HCT116 (cell line): ENCODE measurements around the gene ASPHD1. TPM values are rescaled to one million over a fixed set of nuclear protein-coding genes. Genes with fewer than 3 reads are reported as not detected.
"Not testable (repeated sequence)": the region's sequence is repeated elsewhere in the genome, so short reads cannot be mapped to it uniquely, and the experiment has no call there.

Experiments used
- ATAC-seq: fragments of 200-7000 bp; cut with Tn5 transposase; 2 replicates; pipeline ENCODE4 v1.9.1; 2020; ENCODE audit warnings: mild to moderate bottlenecking, moderate library complexity
- BruUV-seq: library from RNA; stranded (reverse); fragments of 400-500 nt; replicated peaks from 2 replicates; lab custom pipeline; 2021; lab: Mats Ljungman, UMichigan
- CTCF ChIA-PET: fragments of 300-600 bp; sonication (Branson Sonifier 250); formaldehyde crosslinking; loops from one replicate; lab custom pipeline; 2021; ENCODE audit warnings: antibody characterized with exemption; lab: Charles Lee
- POLR2A ChIA-PET: fragments of 300-600, 350-600 bp; sonication (Branson Sonifier 250); formaldehyde crosslinking; loops from one replicate; lab custom pipeline; 2021; ENCODE audit warnings: antibody characterized with exemption; lab: Charles Lee
- RAD21 ChIA-PET, 2 experiments: fragments of 300-600 bp; sonication (Branson Sonifier 250); formaldehyde crosslinking; loops; one replicate each; lab custom pipeline; 2023; ENCODE audit warnings: low total read pairs in 2 of 2; ENCODE audit not compliant: uncharacterized antibody in 2 of 2, unreplicated experiment in 2 of 2, low non-redundant PET in 1 of 2; lab: Charles Lee
- DNase-seq: peaks from one replicate; pipeline ENCODE4 v3.0.0-alpha.2; 2010; ENCODE audit warnings: low read depth, low spot score
- H2AFZ ChIP-seq: fragments of 200-600 bp; shearing (Covaris generic), sonication (generic); 2 replicates; pipeline ENCODE4 v1.6.1; 2017; ENCODE audit warnings: low read depth, mixed run types, mixed read lengths, antibody characterized with exemption, low read length; ENCODE audit not compliant: poor library complexity, severe bottlenecking
- H3K27ac ChIP-seq: 2 replicates; pipeline ENCODE4 v1.5.1; 2012; ENCODE audit warnings: low read depth, low read length
- H3K27me3 ChIP-seq: fragments of 200-600 bp; sonication (generic); 2 replicates; pipeline ENCODE4 v1.6.1; 2016; ENCODE audit warnings: mixed run types, low read length, mixed read lengths; ENCODE audit not compliant: insufficient read depth
- H3K36me3 ChIP-seq, 2 experiments: fragments of 200-500 bp in 1 of 2; fragments of 200-600 bp in 1 of 2; sonication (Bioruptor generic) in 1 of 2; sonication (generic) in 1 of 2; 2 replicates each; pipeline versions ENCODE4 v1.5.1 to v1.6.1; 2014 to 2016; ENCODE audit warnings: low read length in 2 of 2, inconsistent platforms in 1 of 2, mixed read lengths in 1 of 2, mixed run types in 1 of 2; ENCODE audit not compliant: insufficient read depth in 2 of 2, control insufficient read depth in 1 of 2
- H3K4me1 ChIP-seq, 2 experiments: fragments of 200-600 bp in 1 of 2; sonication (generic) in 1 of 2; 2 replicates each; pipeline versions ENCODE4 v1.5.1 to v1.6.1; 2012 to 2017; ENCODE audit warnings: low read length in 2 of 2, inconsistent platforms in 1 of 2, mild to moderate bottlenecking in 1 of 2, mixed read lengths in 1 of 2, mixed run types in 1 of 2, moderate library complexity in 1 of 2; ENCODE audit not compliant: insufficient read depth in 2 of 2, control insufficient read depth in 1 of 2
- H3K4me2 ChIP-seq: fragments of 200-600 bp; sonication (generic); 2 replicates; pipeline ENCODE4 v1.6.1; 2017; ENCODE audit warnings: mixed run types, low read length, mixed read lengths
- H3K4me3 ChIP-seq, 2 experiments: fragments of 200-600 bp in 1 of 2; sonication (generic) in 1 of 2; replicated peaks in 1 of 2; 2 replicates each; pipeline ENCODE4 v1.5.1; 2011 to 2016; ENCODE audit warnings: low read length in 2 of 2, control low read depth in 1 of 2, low read depth in 1 of 2, mild to moderate bottlenecking in 1 of 2, mixed read lengths in 1 of 2, mixed run types in 1 of 2
- H3K79me2 ChIP-seq: fragments of 200-600 bp; sonication (generic); 2 replicates; pipeline ENCODE4 v1.6.1; 2017; ENCODE audit warnings: mild to moderate bottlenecking, mixed run types, low read length, moderate library complexity, mixed read lengths; ENCODE audit not compliant: insufficient read depth
- H3K9ac ChIP-seq: fragments of 200-600 bp; sonication (generic); 2 replicates; pipeline ENCODE4 v1.6.1; 2016; ENCODE audit warnings: low read length, mixed read lengths
- H3K9me2 ChIP-seq: fragments of 200-600 bp; sonication (generic), shearing (Covaris generic); 2 replicates; pipeline ENCODE4 v1.6.1; 2017; ENCODE audit warnings: mixed run types, mild to moderate bottlenecking, moderate library complexity; ENCODE audit not compliant: insufficient read depth
- H3K9me3 ChIP-seq, 2 experiments: fragments of 200-500 bp in 1 of 2; fragments of 200-600 bp in 1 of 2; sonication (Bioruptor generic) in 1 of 2; sonication (generic) in 1 of 2; 2 replicates each; pipeline ENCODE4 v1.6.1; 2014 to 2017; ENCODE audit warnings: low read length in 2 of 2, mixed read lengths in 2 of 2, inconsistent platforms in 1 of 2, low read depth in 1 of 2, mild to moderate bottlenecking in 1 of 2, mixed run types in 1 of 2, moderate library complexity in 1 of 2; ENCODE audit not compliant: control insufficient read depth in 1 of 2, insufficient read depth in 1 of 2
- H4K20me1 ChIP-seq: fragments of 200-600 bp; sonication (generic), shearing (Covaris generic); 2 replicates; pipeline ENCODE4 v1.6.1; 2017; ENCODE audit warnings: mixed run types, mild to moderate bottlenecking, moderate library complexity; ENCODE audit not compliant: insufficient read depth
- EZH2 ChIP-seq: fragments of 200-600 bp; sonication (generic); IDR thresholded peaks from 2 replicates; pipeline ENCODE4 v1.6.1; 2017; ENCODE audit warnings: antibody characterized with exemption, mixed run types
- EZH2phosphoT487 ChIP-seq: fragments of 200-600 bp; IDR thresholded peaks from 2 replicates; pipeline ENCODE4 v1.6.1; 2018; ENCODE audit warnings: antibody characterized with exemption, borderline replicate concordance
- POLR2AphosphoS5 ChIP-seq: IDR thresholded peaks from 2 replicates; pipeline ENCODE4 v1.6.1; 2011; ENCODE audit warnings: mild to moderate bottlenecking, low read depth, low read length, moderate library complexity
- RAD21 ChIP-seq: IDR thresholded peaks from 2 replicates; pipeline ENCODE4 v1.6.1; 2012; ENCODE audit warnings: low read depth, mild to moderate bottlenecking
- SP1 ChIP-seq: IDR thresholded peaks from 2 replicates; pipeline ENCODE4 v1.6.1; 2012; ENCODE audit warnings: low read depth
- SRF ChIP-seq: IDR thresholded peaks from 2 replicates; pipeline ENCODE4 v1.6.1; 2012; ENCODE audit warnings: low read depth
- ZNF274 ChIP-seq: fragments of 200-500 bp; sonication (Bioruptor generic); IDR thresholded peaks from 2 replicates; pipeline ENCODE4 v1.6.1; 2014; ENCODE audit warnings: mild to moderate bottlenecking, low read depth, low read length, inconsistent platforms
- intact Hi-C: fragments of 100-400 bp; cut with micrococcal nuclease; formaldehyde crosslinking; loops from 2 replicates; pipeline ENCODE4 v1.10.0; 2022
- total RNA-seq: library from RNA; stranded (reverse); gene quantifications from one replicate; pipeline ENCODE4 v1.2.1, GENCODE V29; 2021; ENCODE audit not compliant: unreplicated experiment
- TF ChIP-seq, protein P1 (sequence below): IDR thresholded peaks from 2 replicates; pipeline ENCODE4 v1.6.1; 2012; ENCODE audit warnings: low read depth
- TF ChIP-seq, protein P2 (sequence below): IDR thresholded peaks from 2 replicates; pipeline ENCODE4 v1.6.1; 2012
- TF ChIP-seq, protein P3 (sequence below): IDR thresholded peaks from 2 replicates; pipeline ENCODE4 v1.6.1; 2012

The ASPHD1 gene
- total RNA-seq, 1 experiment from 2014 or later, result 18.4 TPM

- ChIA-PET POLR2A (no interaction called here), CTCF (interaction anchor here (2.7 kb wide), 1 partner anchor 20 kb away, joined by 8 read pairs; no protein-coding TSS in a partner anchor), RAD21 (no interaction called here)
- no peak overlapping the region for H3K4me3 ChIP-seq
- H3K9me3 ChIP-seq, result no peaks in the 10 kb centered on the region
- no peak overlapping the region for H3K4me2 ChIP-seq
- H3K9ac ChIP-seq, result no peak overlapping the region
- ATAC-seq, result no peak
- H3K9me2 ChIP-seq, result no peaks in the 10 kb centered on the region
- no TSS peak for BruUV-seq
- no peak overlapping the region for H2AFZ ChIP-seq
- TF ChIP-seq, protein P1, sequence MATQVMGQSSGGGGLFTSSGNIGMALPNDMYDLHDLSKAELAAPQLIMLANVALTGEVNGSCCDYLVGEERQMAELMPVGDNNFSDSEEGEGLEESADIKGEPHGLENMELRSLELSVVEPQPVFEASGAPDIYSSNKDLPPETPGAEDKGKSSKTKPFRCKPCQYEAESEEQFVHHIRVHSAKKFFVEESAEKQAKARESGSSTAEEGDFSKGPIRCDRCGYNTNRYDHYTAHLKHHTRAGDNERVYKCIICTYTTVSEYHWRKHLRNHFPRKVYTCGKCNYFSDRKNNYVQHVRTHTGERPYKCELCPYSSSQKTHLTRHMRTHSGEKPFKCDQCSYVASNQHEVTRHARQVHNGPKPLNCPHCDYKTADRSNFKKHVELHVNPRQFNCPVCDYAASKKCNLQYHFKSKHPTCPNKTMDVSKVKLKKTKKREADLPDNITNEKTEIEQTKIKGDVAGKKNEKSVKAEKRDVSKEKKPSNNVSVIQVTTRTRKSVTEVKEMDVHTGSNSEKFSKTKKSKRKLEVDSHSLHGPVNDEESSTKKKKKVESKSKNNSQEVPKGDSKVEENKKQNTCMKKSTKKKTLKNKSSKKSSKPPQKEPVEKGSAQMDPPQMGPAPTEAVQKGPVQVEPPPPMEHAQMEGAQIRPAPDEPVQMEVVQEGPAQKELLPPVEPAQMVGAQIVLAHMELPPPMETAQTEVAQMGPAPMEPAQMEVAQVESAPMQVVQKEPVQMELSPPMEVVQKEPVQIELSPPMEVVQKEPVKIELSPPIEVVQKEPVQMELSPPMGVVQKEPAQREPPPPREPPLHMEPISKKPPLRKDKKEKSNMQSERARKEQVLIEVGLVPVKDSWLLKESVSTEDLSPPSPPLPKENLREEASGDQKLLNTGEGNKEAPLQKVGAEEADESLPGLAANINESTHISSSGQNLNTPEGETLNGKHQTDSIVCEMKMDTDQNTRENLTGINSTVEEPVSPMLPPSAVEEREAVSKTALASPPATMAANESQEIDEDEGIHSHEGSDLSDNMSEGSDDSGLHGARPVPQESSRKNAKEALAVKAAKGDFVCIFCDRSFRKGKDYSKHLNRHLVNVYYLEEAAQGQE, result no peak
- TF ChIP-seq, protein P2, sequence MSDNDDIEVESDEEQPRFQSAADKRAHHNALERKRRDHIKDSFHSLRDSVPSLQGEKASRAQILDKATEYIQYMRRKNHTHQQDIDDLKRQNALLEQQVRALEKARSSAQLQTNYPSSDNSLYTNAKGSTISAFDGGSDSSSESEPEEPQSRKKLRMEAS, result no peak
- TF ChIP-seq RAD21, result no peak
- TF ChIP-seq SRF, result no peak
- no peak for TF ChIP-seq ZNF274
- TF ChIP-seq SP1, result no peak
- TF ChIP-seq EZH2, result no peak
- TF ChIP-seq POLR2AphosphoS5, result no peak
- TF ChIP-seq, protein P3, sequence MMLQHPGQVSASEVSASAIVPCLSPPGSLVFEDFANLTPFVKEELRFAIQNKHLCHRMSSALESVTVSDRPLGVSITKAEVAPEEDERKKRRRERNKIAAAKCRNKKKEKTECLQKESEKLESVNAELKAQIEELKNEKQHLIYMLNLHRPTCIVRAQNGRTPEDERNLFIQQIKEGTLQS, result no peak
- TF ChIP-seq EZH2phosphoT487, result no peak
- no peaks in the 10 kb centered on the region for H3K27me3 ChIP-seq
- no peaks in the 10 kb centered on the region for H3K36me3 ChIP-seq
- DNase-seq, result no peak
- H3K4me1 ChIP-seq, result peaks cover 0 to 16% of the 10 kb centered on the region in 2 experiments; a peak in 3 of 4 replicates
- no peaks in the 10 kb centered on the region for H3K79me2 ChIP-seq
- H3K27ac ChIP-seq, result no peak overlapping the region
- intact Hi-C loops, result no loop called here
- no peaks in the 10 kb centered on the region for H4K20me1 ChIP-seq
These were observed 31.8 kb upstream of the ASPHD1 start for GRCh38 chr16:29868396-29869009.

DNA sequence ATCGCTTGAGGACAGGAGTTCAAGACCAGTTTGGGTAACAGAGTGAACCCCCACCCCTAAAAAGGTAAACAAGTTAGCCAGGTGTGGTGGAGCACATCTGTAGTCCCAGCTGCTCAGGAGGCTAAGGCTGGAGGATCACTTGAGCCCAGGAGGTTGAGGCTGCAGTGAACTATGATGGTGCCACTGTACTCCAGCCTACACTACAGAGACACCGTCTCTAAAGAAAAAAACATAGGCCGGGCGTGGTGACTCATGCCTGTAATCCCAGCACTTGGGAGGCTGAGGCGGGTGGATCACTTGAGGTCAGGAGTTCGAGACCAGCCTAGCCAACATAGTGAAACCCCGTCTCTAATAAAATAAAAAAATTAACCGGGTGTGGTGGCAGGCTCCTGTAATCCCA lies 31.2 kb upstream of the ASPHD1 start:
- H4K20me1 ChIP-seq, BruUV-seq, intact Hi-C loops, H3K79me2 ChIP-seq, H2AFZ ChIP-seq, H3K27me3 ChIP-seq, DNase-seq, RAD21 ChIA-PET, H3K9me2 ChIP-seq, H3K4me2 ChIP-seq, H3K36me3 ChIP-seq, H3K27ac ChIP-seq, H3K9ac ChIP-seq, H3K4me3 ChIP-seq, H3K9me3 ChIP-seq: not testable (repeated sequence)
- ATAC-seq, result peak; percentile 56; the same call in 1 of the 2 replicates
- peaks cover 0 to 11% of the 10 kb centered on the region in 2 experiments; a peak in 2 of 4 replicates for H3K4me1 ChIP-seq
- ChIA-PET CTCF (interaction anchor here (2.7 kb wide), 1 partner anchor 20 kb away, joined by 8 read pairs; no protein-coding TSS in a partner anchor), POLR2A (interaction anchor here (0.6 kb wide), 1 partner anchor 41 kb away, joined by 5 read pairs; no protein-coding TSS in a partner anchor)
